Esophagus muscularis mucosa (tissue), 3 donors: ENCODE measurements around the gene LHX6.

Experiments
- POLR2A ChIP-seq: fragments of 450-650 bp; IDR thresholded peaks from one replicate; pipeline ENCODE4 v1.6.1; 2017; ENCODE audit warnings: antibody characterized with exemption, moderate library complexity, mild to moderate bottlenecking, low read depth
- POLR2AphosphoS5 ChIP-seq, 2 donors: sonication (generic); formaldehyde crosslinking; IDR thresholded peaks; one replicate each; pipeline ENCODE4 v1.6.1; 2017; ENCODE audit warnings: antibody characterized with exemption in 2 of 2
- TF ChIP-seq, protein P1 (sequence below), 3 experiments: fragments of 200-600 bp in 2 of 3; fragments of 450-650 bp in 1 of 3; sonication (generic) in 2 of 3; IDR thresholded peaks; one replicate each; pipeline ENCODE4 v1.5.1; 2017 to 2019; ENCODE audit warnings: antibody characterized with exemption in 3 of 3, mild to moderate bottlenecking in 2 of 3, moderate library complexity in 1 of 3

DNA sequence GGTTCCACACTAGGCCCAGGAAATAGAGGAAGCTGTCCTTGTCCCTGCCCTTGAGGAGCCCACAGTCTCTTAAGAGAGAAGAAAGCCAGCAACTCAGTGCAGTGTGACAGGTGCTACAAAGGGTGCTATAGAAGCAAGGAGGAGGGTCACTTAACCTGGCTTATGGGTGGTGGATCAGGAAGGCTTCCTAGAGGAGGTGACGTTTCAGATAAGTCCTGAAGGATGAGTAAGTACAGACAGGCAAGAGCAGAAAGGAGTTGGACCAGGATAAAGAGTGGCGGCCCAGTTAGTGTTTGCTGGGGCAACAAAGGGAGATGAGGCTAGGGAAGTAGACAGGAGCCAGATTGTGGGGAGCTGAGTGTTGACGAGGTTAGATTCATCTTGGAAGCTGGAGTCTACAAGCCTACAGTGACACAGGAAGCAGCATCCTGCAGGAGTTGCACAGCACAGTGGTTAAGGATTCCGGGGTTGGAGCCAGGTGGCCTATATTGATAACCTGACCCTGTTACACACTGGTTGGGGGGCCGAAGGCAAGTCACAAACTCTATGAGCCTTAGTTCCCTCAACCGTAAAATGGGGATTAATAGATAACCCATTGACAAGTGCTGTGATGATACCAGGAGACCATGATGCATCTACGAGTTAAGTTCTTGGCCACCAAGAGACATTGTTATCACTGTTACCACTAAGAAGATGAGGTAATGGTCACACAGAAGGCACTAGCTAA is 5.4 kb upstream of the LHX6 start:
- TF ChIP-seq POLR2AphosphoS5 (IDR thresholded peaks at IDR 0.05) = no peak
- TF ChIP-seq, protein P1, sequence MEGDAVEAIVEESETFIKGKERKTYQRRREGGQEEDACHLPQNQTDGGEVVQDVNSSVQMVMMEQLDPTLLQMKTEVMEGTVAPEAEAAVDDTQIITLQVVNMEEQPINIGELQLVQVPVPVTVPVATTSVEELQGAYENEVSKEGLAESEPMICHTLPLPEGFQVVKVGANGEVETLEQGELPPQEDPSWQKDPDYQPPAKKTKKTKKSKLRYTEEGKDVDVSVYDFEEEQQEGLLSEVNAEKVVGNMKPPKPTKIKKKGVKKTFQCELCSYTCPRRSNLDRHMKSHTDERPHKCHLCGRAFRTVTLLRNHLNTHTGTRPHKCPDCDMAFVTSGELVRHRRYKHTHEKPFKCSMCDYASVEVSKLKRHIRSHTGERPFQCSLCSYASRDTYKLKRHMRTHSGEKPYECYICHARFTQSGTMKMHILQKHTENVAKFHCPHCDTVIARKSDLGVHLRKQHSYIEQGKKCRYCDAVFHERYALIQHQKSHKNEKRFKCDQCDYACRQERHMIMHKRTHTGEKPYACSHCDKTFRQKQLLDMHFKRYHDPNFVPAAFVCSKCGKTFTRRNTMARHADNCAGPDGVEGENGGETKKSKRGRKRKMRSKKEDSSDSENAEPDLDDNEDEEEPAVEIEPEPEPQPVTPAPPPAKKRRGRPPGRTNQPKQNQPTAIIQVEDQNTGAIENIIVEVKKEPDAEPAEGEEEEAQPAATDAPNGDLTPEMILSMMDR (IDR thresholded peaks at IDR 0.05) = no peak
- no peak for TF ChIP-seq POLR2A
